Activated T-cell treated with anti-CD3 and anti-CD28 coated beads, Interleukin-2, amount 50 U/mL, for 48 hours (primary cell): ENCODE measurements around the gene MOB3A.

Experiments used
- DNase-seq, 2 experiments: peaks; one replicate each; pipeline ENCODE4 v3.0.0-alpha.2; 2020

The MOB3A gene

GRCh38 chr19:2081873-2082810 is 14.0 kb downstream of the MOB3A start:
- DNase-seq, result peak; percentile 69 to 70

GRCh38 chr19:2080336-2080988 is 15.7 kb downstream of the MOB3A start:
- peak in 1 of 2 experiments; percentile 31 for DNase-seq

- DNase-seq, result no peak
These were observed 16.2 kb downstream of the MOB3A start for GRCh38 chr19:2079865-2080301.

- DNase-seq, result no peak
These were observed 16.9 kb downstream of the MOB3A start for GRCh38 chr19:2079076-2079864.

GRCh38 chr19:2077833-2078619 is 18.1 kb downstream of the MOB3A start:
- DNase-seq, result no peak

- no peak for DNase-seq
These were observed 18.7 kb downstream of the MOB3A start for GRCh38 chr19:2077398-2077797.

- no peak for DNase-seq
These were observed 19.6 kb downstream of the MOB3A start for GRCh38 chr19:2076526-2076944.

GRCh38 chr19:2072757-2073551 is 23.2 kb downstream of the MOB3A start:
- DNase-seq, result no peak

GRCh38 chr19:2070986-2071673 is 25.0 kb downstream of the MOB3A start:
- DNase-seq, result no peak

- DNase-seq, result no peak
These were observed 25.7 kb downstream of the MOB3A start for GRCh38 chr19:2070436-2070827.

- no peak for DNase-seq
These were observed 31.2 kb downstream of the MOB3A start for GRCh38 chr19:2064788-2065524.

- no peak for DNase-seq
These were observed 31.7 kb downstream of the MOB3A start for GRCh38 chr19:2064395-2064787.

GRCh38 chr19:2063824-2064223 is 32.3 kb downstream of the MOB3A start:
- DNase-seq, result no peak

- DNase-seq, result no peak
These were observed 33.4 kb downstream of the MOB3A start for GRCh38 chr19:2062770-2063169.

GRCh38 chr19:2062389-2062729 is 33.8 kb downstream of the MOB3A start:
- DNase-seq, result no peak

GRCh38 chr19:2061495-2062388 is 34.4 kb downstream of the MOB3A start:
- peak; percentile 99 for DNase-seq

- DNase-seq, result peak; percentile 73 to 77
These were observed 35.1 kb downstream of the MOB3A start for GRCh38 chr19:2060884-2061494.

GRCh38 chr19:2059422-2060201 is 36.5 kb downstream of the MOB3A start:
- DNase-seq, result no peak
